ENCODE results near the gene ARSA.
"Not testable (repeated sequence)": the region's sequence is repeated elsewhere in the genome, so short reads cannot be mapped to it uniquely, and the experiment has no call there.

The ARSA gene

GRCh38 chr22:50653256-50653655, 25.3 kb upstream of the ARSA start:
- FAIRE-seq = no peak

DNA sequence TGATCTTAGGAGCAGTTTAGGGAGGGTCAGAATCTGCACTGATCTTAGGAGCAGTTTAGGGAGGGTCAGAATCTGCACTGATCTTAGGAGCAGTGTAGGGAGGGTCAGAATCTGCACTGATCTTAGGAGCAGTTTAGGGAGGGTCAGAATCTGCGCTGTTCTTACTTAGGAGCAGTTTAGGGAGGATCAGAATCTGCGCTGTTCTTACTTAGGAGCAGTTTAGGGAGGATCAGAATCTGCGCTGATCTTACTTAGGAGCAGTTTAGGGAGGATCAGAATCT, 15.8 kb upstream of the ARSA start:
- FAIRE-seq = not testable (repeated sequence)

GRCh38 chr22:50643021-50643820, 15.3 kb upstream of the ARSA start:
- not testable (repeated sequence) for FAIRE-seq

GRCh38 chr22:50641696-50642607, 14.0 kb upstream of the ARSA start:
- FAIRE-seq = no peak

DNA sequence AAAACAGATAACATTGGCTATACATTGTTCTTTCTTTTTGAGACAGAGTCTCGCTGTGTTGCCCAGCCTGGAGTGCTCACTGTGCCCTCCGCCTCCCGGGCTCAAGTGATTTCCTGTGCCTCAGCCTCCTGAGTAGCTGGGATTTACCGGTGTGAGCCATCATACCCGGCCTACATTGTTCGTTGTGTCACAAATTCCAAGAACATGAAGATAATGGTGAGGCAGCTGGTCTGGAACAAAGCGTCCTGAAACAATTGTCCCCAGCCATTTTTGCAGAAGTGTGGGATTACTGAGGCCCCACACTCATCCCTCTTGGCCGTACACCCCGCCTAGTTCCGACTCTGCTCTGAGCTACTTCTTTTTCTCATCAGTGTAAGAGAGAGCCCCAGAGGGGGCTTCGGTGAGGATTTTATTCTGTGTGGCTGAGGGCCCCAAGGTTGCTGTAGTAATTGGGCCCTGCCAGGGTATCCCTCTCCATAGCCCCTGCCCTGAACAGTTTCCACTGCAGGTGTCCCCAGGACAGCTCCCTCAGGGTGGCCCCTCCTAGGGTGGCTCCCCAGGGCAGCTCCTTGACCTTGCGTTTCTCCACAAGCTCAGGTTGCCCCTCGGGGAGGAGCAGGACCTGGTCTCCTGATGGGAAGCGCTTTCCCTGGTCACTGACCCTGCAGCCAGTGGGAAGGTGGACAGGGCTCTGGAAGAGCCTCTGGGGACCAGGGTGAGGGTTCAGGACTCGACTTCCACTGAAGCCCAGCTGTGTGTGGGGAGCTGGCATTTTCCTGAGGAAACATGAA, 13.1 kb upstream of the ARSA start:
- no peak for FAIRE-seq

DNA sequence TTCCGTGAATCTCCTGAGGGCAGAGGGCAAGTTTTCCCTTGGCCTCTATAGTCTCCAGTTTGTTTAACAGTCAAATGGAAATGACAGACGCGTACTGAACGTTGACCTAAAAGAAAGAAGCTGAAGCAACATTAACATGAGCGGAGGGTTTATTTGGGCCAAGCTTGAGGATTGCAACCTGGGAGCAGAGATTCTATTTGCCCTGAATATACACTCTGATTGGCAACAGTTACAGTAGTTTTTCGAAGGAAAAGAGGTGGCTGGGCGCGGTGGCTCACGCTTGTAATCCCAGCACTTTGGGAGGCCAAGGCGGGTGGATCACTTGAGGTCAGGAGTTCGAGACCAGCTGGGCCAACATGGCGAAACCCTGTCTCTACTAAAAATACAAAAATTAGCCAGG, 12.3 kb upstream of the ARSA start:
- FAIRE-seq = not testable (repeated sequence)

- no peak for FAIRE-seq
Measured at GRCh38 chr22:50635591-50635990, 7.6 kb upstream of the ARSA start.

- no peak for FAIRE-seq
Measured at GRCh38 chr22:50633771-50634170, 5.8 kb upstream of the ARSA start.

GRCh38 chr22:50633086-50633485, 5.1 kb upstream of the ARSA start:
- FAIRE-seq = no peak

GRCh38 chr22:50630376-50630775, 2.4 kb upstream of the ARSA start:
- no peak for FAIRE-seq

- FAIRE-seq = no peak
Measured at GRCh38 chr22:50628543-50629134, 687 bp upstream of the ARSA start.

GRCh38 chr22:50626850-50627641, 906 bp downstream of the ARSA start:
- no peak for FAIRE-seq

DNA sequence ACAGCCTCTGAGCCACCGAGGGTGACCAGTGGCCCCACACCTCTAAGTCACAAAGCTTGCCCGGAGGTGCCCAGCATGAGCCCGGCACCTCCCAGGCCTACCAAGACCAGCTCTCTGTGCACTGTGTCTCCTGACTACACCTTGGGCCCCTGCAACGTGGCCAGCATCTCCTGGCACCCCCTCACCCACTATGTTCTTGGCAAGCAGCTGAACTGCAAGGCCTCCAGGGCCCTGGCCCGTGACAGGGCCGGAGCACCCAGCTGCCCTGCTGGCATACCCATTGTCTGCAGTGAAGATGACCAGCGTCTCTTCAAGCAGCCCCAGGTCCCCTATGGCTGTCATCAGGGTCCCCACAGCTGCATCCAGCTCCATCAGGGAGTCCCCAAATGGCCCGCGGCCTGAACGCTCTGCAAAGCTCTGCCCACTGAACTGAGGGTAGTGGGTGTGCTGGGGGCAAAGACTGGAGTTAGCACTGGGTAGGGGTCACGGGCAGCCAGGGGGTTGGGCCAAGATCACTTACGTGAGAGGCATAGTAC, 1.6 kb downstream of the ARSA start:
- no peak for FAIRE-seq

DNA sequence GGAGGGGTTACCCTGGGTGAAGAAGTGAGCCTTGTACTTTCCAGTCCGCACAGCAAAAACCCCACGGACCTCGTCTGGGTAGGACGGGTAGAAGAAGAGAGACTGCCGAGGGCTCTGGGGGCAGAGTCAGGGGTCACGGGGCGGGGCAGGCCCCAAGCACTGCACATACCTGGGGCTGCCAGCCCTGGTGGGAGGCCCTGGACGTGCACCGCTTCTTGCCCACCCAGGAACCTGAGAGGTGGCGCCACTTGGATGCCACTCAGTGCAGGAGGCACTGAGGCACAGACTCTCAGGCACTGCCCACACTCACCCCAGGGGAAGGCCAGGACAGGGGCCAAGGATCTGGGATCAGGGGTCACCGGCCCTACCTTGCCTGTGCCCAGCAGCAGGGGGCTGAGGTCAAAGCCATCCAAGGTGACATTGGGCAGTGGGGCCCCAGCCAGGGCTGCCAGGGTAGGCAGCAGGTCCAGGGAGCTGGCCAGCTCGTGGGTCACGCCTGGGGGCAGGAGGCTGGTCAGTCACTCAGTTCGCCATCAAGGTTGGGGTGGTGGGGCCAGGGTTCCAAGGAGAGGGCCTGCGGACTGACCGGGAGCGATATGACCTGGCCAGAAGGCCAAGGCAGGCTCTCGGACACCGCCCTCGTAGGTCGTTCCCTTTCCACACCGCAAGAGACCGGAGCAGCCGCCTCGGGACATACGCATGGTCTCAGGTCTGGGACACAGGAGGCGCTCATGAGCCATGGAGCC, 2.2 kb downstream of the ARSA start:
- FAIRE-seq = no peak

DNA sequence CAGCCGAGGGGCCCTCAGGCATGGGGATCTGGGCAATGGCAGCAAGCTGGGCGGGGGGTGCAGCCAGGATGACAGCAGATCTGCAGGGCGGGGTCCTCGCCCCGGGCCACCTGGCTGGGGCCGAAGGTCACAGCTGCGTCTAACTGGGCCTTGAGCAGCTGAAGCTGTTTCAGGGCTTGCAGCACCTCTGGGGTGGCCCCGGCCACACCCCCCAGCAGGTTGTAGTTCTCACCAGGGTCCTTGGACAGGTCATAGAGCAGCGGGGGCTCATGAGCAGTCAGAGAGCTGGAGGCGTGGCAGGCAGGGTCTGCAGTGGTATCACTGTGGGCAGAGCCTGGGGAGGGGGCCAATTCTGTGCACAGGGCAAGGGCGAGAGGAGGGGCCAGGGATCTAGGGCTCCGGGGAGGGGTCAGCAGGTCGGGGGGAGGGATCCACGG, 2.8 kb downstream of the ARSA start:
- no peak for FAIRE-seq

DNA sequence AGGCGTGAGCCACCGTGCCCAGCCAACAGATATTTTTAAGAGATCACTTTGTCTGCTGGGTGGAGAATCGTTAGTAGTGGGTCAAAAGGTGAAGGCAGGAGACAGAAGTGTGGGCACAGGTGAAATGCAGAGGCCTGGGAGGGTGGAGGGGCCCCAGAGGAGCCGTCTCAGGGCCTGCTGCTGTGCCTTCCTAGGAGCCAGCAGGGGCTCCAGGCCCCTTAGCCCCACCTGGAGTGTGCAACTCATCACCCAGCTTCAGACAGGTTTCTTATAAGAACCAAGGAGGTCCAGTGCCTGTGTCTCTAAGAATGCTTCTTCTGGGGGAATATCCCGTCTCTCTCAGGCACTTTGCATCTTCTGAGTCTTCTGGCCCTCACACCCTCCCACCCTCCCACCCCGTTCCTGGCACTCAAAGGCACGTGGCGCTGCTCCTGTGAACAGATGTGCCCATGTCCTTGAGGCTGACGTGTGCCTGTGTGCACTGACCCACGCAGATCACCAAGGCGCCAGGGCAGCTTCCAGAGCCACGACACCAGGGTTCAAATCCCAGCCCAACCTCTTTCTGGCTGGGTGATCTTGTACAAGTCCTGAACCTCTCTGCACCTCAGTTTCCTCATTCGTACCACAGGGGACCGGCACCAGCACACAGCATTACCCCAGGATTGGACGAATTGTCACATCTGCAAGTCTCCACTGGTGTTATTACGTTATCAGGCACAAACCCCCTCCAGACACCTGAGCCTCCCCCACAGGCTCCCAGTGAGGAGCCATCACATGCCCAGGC, 3.4 kb downstream of the ARSA start:
- FAIRE-seq = no peak

DNA sequence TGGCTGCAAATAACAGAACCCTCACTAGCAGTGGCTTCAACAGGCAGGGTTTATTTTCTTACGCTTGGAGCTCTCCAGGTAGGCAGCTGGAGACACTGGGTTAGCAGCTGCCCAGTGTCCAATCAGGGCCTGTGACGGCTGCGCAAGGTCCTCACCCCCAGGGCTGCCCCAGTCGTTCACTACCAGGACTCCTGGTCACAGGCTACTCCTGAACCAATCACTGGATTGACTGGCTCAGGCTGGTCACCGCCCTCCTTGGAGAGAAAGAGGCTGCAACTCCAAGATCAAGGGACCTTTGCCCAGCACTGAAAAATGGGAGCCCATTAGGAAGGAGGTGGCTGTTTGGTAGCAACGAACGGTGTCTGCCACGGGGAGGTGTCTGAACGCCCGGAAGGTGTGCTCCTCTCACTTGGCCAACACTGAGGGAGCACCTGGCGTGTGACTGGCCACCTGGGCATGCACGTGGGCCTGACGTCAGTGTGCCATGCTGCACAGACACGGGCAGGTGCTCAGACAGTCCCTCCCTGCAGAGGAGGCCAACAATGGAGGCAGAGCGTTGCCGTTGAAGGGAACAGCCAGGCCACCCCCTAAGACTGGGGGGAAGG, 5.1 kb downstream of the ARSA start:
- no peak for FAIRE-seq

DNA sequence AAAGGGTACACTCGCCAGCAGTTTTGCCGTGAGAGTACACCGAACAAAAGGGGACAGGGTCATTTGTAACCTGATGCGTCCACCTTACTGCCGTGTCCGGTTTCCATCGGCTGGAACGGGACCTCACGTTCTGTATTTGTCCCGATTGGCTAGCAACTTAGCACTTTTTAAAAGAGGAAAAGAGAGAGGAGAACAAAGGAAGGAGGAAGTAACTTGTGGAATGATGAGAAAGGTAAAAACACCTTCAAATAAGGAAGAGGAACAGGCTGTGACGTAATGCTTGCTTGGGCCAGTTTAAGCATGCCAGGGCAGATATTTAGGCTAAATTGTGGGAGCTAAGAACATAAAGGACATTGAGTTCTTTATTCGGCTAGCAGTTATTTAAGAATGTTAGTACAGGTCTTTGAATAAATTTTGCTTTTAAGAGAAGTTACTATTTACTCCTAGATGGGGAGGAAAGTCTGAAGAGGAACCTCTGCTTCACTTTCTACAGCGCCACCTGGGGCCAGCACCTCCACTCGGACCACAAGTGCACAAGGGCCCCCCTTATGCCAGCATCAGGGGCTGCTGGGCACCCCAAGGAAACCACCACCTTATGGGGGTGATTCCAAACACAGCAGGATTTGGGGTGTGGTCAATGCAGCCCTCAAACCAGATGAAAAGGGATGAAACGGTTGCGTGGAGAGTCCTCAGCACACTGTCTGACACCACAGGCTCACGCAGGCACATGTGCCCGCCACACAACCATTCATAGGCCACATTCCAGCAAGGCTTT, 5.8 kb downstream of the ARSA start:
- FAIRE-seq = no peak

GRCh38 chr22:50621356-50621880, 6.5 kb downstream of the ARSA start:
- FAIRE-seq = no peak

All from A204.1 (cell line).